NCI-H345 (cell line): ENCODE results near the gene PPP3CA.

Experiments used
- DNase-seq: peaks from one replicate; lab custom pipeline; 2025; lab: John Stamatoyannopoulos, UW

The PPP3CA gene

GRCh38 chr4:101049549-101050001, 297.8 kb downstream of the PPP3CA start:
- DNase-seq, result no peak

GRCh38 chr4:101044766-101045165, 302.6 kb downstream of the PPP3CA start:
- DNase-seq, result no peak

- DNase-seq, result no peak
Observed at GRCh38 chr4:101042847-101043246, 304.5 kb downstream of the PPP3CA start.

GRCh38 chr4:101040776-101041175, 306.6 kb downstream of the PPP3CA start:
- DNase-seq, result no peak

- DNase-seq, result no peak
Observed at GRCh38 chr4:101039367-101039766, 308.0 kb downstream of the PPP3CA start.

- DNase-seq, result no peak
Observed at GRCh38 chr4:101037938-101038413, 309.4 kb downstream of the PPP3CA start.

- DNase-seq, result no peak
Observed at GRCh38 chr4:101037249-101037648, 310.1 kb downstream of the PPP3CA start.

GRCh38 chr4:101035487-101035886, 311.8 kb downstream of the PPP3CA start:
- DNase-seq, result no peak

- DNase-seq, result no peak
Observed at GRCh38 chr4:101033986-101034385, 313.3 kb downstream of the PPP3CA start.

- no peak for DNase-seq
Observed at GRCh38 chr4:101032541-101032940, 314.8 kb downstream of the PPP3CA start.

GRCh38 chr4:101031971-101032370, 315.4 kb downstream of the PPP3CA start:
- no peak for DNase-seq

GRCh38 chr4:101028886-101029285, 318.4 kb downstream of the PPP3CA start:
- no peak for DNase-seq

GRCh38 chr4:101027721-101028120, 319.6 kb downstream of the PPP3CA start:
- no peak for DNase-seq

- no peak for DNase-seq
Observed at GRCh38 chr4:101025755-101026154, 321.6 kb downstream of the PPP3CA start.

GRCh38 chr4:101022151-101023024, 324.9 kb downstream of the PPP3CA start:
- DNase-seq, result no peak

GRCh38 chr4:101020956-101021355, 326.4 kb downstream of the PPP3CA start:
- DNase-seq, result no peak

GRCh38 chr4:101019941-101020401, 327.4 kb downstream of the PPP3CA start:
- DNase-seq, result no peak

- DNase-seq, result no peak
Observed at GRCh38 chr4:101019313-101019712, 328.0 kb downstream of the PPP3CA start.

- DNase-seq, result no peak
Observed at GRCh38 chr4:101018836-101019235, 328.5 kb downstream of the PPP3CA start.

GRCh38 chr4:101014417-101014816, 332.9 kb downstream of the PPP3CA start:
- no peak for DNase-seq

- no peak for DNase-seq
Observed at GRCh38 chr4:101010987-101011386, 336.3 kb downstream of the PPP3CA start.

- DNase-seq, result no peak
Observed at GRCh38 chr4:101009471-101009870, 337.9 kb downstream of the PPP3CA start.

- DNase-seq, result no peak
Observed at GRCh38 chr4:101008503-101008902, 338.8 kb downstream of the PPP3CA start.

- no peak for DNase-seq
Observed at GRCh38 chr4:101005659-101006058, 341.7 kb downstream of the PPP3CA start.
